Muscle of back (tissue), 11 donors: ENCODE measurements around the gene OCA2. TPM values are rescaled to one million over a fixed set of nuclear protein-coding genes. Genes with fewer than 3 reads are reported as not detected.

Experiments used
- DNase-seq, 3 donors: peaks; one replicate each; pipeline versions ENCODE4 v3.0.0 to v3.0.0-alpha.2; 2013
- polyA plus RNA-seq, 10 donors: library from polyadenylated mRNA; unstranded; fragments of 120-200 nt; gene quantifications; one replicate each; pipeline ENCODE4 v1.2.1, GENCODE V29; 2013; ENCODE audit not compliant: insufficient read length in 10 of 10

The OCA2 gene
- polyA plus RNA-seq, 10 donors: 1.2 to 3.9 (median 2.4) TPM

- peak in 1 of 3 donors; percentile 37 for DNase-seq
Measured at GRCh38 chr15:27820232-27820631, 278.9 kb downstream of the OCA2 start.

GRCh38 chr15:27817258-27817657 is 281.9 kb downstream of the OCA2 start:
- no peak for DNase-seq

DNA sequence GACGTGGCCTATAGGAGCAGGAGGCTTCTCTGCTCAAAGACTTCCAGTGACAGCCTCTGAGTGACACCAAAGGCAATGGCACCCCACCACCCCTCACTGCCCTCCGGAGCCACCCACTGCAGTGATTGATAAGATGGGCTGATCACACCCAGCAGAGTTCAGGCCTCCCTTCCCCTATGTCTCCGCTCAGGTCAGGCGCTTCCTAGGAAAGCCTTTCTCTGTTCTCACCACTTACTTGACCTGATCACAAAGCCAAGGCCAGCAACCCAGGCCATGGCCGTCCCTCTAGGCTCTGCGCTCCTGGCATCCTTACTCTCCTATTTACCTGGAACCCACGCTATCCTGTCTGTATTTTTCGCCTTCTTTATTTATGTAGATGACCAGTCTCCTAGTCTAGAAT is 282.3 kb downstream of the OCA2 start:
- no peak for DNase-seq

GRCh38 chr15:27815035-27815434 is 284.1 kb downstream of the OCA2 start:
- DNase-seq: no peak

DNA sequence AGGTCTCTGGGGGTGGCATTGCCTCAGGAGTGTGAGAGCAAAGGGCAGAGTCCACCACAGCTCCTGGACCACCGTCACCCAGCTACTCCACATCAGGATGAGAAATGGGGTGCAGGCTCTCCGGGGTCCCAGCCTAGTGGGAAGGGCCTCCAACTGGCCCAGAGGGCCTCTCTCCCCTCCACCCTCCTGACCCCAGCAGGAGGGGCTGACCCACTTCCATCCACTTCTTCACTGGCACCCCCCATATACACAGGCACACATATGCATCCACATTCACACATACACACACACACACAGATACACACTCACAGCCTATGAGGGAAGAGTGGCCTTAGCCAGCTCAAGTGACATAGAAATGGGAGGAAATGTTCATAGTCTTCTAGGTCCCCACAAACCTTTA is 286.0 kb downstream of the OCA2 start:
- DNase-seq: no peak

DNA sequence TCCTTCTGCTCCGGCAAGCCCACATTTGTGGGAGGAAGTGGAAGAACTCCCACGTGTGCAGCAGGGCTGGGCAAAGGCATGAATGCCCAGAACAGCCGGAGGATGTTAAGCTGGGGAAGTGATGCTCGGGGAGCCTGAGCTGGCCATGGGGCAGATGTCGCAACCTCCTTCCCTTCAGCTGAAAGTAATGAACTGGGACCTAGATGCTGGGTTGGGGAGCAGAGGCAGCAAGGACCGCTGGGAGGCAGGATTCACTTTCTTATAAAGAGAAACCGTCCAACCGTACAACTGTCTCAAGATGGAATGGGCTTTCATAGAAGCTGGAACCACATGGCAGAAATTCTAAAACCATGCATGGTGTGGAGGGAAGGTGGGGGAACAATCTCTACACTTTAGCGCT is 290.9 kb downstream of the OCA2 start:
- no peak for DNase-seq

- no peak for DNase-seq
Measured at GRCh38 chr15:27807335-27807734, 291.8 kb downstream of the OCA2 start.

GRCh38 chr15:27806396-27806795 is 292.7 kb downstream of the OCA2 start:
- DNase-seq: no peak

DNA sequence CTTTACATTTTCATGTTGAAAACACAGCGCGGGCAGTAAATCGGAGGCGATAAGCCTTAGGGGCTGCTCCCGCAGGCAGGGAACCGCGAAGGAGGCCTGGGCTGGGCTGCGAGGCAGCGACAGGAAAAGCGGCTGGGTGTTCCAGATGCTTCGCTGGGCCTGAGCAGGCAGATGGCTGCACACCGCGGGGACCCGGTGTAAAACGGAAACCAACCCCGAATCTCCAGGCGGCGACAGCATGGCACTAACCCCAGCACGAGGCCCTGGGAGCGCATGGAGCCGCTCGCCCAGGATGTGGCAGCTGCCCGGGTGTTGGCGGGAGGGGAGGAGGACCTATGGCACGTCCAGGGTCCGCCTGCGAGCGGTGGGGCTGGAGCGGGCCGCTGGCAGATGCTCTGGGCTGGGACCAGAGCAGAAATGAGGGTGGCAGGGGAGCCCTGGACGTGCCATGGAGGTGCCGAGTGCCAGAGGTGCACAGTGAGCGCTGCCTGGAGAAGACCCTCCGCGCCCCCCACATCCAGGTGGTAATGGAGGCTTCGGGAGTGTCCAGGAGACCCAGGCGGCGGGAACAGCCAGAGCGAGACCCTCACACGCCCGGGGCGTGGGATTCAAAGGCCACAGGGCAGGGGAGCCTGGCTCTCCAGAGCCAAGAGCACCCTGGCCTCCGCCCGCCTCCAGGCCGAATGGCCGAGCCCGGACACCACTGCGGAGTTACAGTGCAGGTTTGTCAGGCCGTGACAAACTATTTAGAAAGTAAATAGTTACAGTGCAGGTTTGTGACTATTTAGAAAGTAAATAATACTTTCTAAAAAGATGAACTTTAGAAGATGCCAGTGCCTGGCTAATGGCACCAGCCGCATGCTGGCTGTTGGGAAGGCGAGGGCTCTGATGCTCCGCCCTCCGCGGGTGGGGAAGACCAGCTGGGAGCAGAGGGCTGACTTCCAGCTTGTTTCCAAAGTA is 293.6 kb downstream of the OCA2 start:
- DNase-seq: no peak

DNA sequence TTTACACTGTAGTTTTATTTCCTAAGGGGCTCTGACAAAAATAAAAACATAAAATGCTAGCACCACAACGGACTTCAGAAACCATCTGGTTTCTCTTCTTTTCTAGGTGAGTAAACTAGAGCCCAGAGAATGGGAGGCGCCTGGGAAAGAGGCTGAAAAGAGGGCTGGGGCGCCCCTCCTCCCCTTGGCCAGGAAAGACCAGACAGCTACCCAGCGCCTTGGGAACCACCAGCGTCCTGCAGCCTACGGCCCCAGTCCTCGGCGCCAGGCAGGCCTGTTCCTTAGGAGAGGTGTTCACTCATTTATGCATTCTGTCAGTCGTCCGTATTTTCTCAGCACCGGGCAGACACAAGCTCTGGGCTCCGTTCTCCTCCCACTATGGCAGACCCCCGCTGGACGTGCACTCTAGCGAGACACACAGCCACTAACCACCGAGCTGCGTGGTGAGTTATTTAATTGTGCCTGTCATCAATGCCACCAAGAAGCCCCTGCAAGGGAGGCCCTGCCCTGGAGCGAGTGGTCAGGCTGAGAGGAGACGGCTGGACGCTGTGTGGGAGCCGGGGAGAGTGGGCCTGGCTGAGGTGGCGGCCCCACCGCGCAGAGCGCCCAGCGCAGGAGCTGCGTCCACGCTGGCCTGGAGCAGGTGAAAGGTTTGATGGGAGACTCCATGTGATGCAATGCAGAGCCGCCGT is 294.4 kb downstream of the OCA2 start:
- no peak for DNase-seq

DNA sequence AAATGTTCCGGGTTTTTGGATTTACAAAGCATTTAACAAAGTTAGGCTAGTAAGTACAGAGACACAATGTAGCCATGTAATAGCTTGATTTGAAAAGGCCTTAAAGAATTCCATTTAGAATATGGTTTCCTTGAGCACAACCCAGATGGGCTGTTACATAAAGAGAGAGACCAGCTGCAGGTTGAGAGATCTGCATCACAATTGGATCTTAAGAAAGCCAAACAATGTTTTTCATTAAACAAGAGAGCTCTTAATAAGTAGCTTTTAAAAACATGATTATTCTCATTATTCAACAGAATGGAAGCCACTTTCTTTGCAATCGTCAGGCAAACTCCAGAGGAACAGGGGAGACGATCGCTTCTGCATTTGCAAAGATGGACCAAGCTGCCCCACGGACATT is 300.3 kb downstream of the OCA2 start:
- no peak for DNase-seq

- peak in 1 of 3 donors; percentile 10 for DNase-seq
Measured at GRCh38 chr15:27797765-27798164, 301.4 kb downstream of the OCA2 start.

DNA sequence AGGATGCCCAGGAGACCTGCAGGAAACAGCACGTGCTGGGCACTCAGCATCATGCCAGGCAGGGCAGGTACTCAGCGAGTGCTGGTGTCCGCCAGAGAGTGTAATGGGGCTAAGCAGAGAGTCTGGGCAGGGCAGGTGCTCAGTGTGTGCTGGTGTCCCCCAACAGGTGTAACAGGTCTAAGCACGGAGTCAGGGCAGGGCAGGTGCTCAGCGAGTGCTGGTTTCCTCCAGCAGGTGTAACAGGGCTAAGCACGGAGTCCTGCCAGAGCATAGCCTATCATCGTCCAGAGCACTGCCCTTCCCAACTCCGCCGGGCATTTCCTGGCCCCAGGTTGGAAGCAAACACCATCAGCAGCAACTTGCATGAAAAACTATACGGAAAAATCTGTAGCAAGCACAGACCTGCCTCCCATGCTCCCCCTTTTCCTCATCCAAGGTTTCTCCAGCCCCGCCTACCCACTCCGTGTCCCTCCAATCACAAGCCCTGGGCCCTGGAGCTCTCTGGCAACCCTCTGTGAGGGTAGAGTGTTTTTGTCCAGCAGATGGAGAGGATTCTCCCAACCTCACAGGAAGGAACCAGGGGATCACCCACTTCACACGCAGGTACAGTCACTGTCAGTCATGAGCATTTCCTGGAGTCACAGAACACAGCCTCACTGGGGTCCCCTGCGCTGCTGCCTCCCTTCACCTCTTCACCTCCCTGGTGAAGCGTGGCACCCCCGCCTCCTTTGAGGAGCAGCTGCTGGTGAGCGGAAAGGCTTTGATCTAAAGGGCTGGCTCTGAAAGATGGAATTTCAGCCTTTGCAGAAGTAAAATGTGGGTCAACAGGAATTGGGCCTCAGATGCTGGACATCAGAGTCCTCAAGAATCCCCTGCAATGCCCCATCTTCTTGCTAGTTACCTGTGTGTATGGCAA is 302.5 kb downstream of the OCA2 start:
- no peak for DNase-seq

GRCh38 chr15:27792756-27793264 is 306.3 kb downstream of the OCA2 start:
- DNase-seq: no peak

DNA sequence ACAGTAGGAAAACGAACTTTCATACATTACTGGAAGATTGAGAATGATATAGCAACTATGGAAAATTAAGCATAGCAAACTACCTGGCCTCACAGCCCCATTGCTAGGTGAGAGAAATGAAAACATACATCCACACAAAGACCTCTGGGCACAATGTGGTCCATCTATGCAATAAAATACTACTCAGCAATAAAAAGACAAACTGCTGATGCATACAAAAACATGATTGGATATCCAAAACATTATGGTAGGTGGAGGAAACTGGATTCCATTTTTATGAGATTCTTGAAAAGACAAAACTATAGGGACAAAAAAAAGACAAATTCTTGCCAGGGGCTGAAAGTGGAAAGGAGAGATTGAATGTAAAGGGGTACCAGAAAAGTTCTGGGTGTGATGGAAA is 308.8 kb downstream of the OCA2 start:
- no peak for DNase-seq

DNA sequence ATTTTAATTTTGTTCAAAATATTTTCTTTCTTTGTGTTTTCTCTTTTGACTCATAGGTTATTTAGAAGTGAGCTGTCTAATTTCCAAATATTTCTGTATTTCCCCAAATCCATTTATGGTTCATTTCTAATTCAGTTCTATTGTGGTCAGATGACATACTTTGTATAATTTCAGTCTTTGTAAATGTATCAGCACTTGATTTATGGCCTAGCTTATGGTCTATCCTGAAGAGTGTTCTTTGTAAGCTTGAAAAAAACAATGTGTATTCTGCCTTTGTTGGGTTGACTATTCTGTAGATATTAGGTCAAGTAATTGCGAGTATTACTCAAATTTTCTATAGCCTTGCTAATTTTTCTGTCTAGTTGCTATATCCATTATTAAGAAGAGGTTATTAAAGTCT is 311.2 kb downstream of the OCA2 start:
- DNase-seq: no peak

- DNase-seq: no peak
Measured at GRCh38 chr15:27784107-27784506, 315.0 kb downstream of the OCA2 start.

GRCh38 chr15:27783678-27784077 is 315.4 kb downstream of the OCA2 start:
- DNase-seq: no peak

DNA sequence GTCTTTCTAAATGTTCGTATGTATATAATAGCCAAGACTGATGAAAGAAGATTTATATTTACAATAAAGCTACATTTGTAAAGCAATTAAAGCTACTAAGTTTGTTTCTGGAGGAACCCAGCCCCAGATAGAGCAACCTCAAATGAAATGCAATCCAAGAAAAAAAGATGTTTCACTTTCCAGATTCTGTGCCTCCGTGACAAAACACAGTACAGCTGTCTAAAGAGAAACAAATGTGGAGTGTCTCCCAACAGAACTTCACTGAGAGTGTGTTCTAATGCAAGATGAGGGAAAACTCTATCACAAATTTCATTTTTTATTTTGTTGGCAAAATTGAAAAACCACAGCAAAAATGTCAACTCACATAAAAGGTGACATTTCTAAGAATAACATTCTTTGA is 317.0 kb downstream of the OCA2 start:
- DNase-seq: peak in 2 of 3 donors; percentile 7 to 24

DNA sequence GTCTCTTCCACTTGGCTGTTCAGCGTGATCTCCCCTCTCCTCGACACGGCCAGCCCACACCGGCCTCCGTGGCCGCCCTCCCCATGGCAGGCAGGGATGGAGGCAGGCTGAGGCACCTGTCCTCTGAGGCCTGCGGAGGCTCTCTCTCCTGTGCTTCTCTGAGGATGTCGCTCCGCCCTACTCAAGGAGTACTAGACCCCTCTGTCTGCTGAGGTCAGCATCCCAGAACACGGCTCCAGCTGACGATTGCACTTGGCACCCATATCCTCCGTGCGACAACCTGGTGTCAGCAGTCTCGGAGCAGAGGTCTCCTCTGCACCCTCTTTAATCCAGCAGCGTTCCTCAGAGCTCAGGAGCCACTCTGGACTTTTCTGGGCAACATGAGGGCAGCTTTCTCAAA is 322.6 kb downstream of the OCA2 start:
- DNase-seq: no peak

- DNase-seq: no peak
Measured at GRCh38 chr15:27774638-27775037, 324.5 kb downstream of the OCA2 start.

- DNase-seq: no peak
Measured at GRCh38 chr15:27774191-27774590, 324.9 kb downstream of the OCA2 start.
